ENCODE measurements around the gene FAHD1.

DNA sequence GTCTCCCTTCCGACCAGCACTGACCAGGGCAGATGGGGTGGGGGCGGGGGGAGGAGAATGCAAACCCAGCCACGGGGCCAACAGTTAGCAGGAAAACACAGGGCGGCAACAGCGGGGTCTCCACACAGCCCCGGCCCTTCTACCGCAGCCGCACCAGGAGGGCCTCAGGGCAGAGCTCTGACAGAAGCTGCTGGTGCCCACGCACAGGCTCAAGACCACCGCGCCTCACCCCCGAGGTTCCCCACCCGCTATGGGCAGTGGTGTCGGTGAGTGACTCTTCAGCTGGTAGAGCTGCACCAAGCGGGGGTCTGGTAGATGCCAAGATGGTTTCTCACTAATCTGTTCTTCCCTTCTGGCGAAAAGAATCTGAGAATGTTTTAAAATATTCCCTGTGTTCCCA is 16.5 kb upstream of the FAHD1 start:
- no peak for TF ChIP-seq EP300 (IDR thresholded peaks at IDR 0.05)
- TF ChIP-seq, protein P1, sequence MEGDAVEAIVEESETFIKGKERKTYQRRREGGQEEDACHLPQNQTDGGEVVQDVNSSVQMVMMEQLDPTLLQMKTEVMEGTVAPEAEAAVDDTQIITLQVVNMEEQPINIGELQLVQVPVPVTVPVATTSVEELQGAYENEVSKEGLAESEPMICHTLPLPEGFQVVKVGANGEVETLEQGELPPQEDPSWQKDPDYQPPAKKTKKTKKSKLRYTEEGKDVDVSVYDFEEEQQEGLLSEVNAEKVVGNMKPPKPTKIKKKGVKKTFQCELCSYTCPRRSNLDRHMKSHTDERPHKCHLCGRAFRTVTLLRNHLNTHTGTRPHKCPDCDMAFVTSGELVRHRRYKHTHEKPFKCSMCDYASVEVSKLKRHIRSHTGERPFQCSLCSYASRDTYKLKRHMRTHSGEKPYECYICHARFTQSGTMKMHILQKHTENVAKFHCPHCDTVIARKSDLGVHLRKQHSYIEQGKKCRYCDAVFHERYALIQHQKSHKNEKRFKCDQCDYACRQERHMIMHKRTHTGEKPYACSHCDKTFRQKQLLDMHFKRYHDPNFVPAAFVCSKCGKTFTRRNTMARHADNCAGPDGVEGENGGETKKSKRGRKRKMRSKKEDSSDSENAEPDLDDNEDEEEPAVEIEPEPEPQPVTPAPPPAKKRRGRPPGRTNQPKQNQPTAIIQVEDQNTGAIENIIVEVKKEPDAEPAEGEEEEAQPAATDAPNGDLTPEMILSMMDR (IDR thresholded peaks at IDR 0.05) = no peak
